Fibroblast of lung (primary cell): ENCODE measurements around the gene AQP5.

Experiments
- CTCF ChIP-seq, 2 donors: IDR thresholded peaks in 1 of 2; conservative IDR thresholded peaks in 1 of 2; 1 replicate in 1 of 2; 2 replicates in 1 of 2; pipeline ENCODE4 v1.5.1; 2011 to 2012; ENCODE audit warnings: low read length in 2 of 2, control low read depth in 1 of 2, inconsistent platforms in 1 of 2, low read depth in 1 of 2, mild to moderate bottlenecking in 1 of 2
- EZH2 ChIP-seq: IDR thresholded peaks from 2 replicates; pipeline ENCODE4 v1.5.1; 2012; ENCODE audit warnings: low read length, control low read depth, mild to moderate bottlenecking; ENCODE audit errors: missing control alignments

GRCh38 chr12:50006280-50006679 is 44.6 kb downstream of the AQP5 start:
- TF ChIP-seq EZH2 (no peak), CTCF (conservative IDR thresholded peaks at IDR 0.05 in 1 of 2, IDR thresholded peaks at IDR 0.05 in 1 of 2; ENCODE audit: low read depth in 1 of 2, low read length in 2 of 2) (no peak)
